ENCODE results near the gene MACROD2. TPM values are rescaled to one million over a fixed set of nuclear protein-coding genes. Genes with fewer than 3 reads are reported as not detected.

Gene MACROD2
- total RNA-seq, 1 experiment from 2014 or later = not detected

DNA sequence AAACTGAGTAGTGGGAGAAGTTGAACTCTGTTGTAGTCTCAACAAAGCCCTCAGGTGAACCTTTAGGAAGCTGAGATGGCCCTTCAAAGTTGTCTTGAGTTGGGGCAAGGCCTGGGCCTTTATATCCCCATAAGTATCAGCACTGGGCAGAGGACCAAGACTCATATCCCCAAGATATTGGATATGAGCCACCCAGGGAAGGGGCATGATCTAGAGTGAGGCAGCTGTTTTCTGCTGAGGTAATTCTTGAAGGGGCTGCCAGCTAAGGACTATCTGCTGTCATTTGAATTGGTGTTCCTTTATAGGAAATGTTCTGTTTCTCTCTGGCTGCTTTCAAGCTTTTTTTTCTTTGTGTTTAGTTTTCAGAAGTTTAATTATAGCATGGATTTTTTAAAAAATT lies 482.8 kb downstream of the MACROD2 start:
- in situ Hi-C loops (cut with HindIII; ENCODE audit: low sequenced_read_pairs) = no loop called here
- no peak for DNase-seq (ENCODE audit: low spot score)

DNA sequence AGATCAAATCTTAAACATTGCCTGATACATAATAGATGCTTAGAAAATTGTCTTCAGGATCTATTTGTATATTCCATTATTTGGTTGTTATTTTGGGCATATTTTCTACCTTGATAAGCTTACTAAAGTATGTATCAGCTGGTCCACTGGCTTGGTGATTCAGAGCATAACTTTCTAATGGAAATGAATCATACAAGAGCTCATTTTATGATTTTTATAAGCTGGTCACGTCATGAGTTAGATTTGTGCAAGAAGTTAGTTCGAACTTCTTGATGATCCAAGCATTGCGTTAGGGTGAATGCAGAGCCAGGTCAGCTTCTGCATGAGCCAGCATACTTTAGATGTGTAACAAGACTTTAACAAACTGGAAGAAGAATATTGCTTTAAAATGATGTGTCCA lies 486.5 kb downstream of the MACROD2 start:
- no peak for DNase-seq (ENCODE audit: low spot score)
- in situ Hi-C loops (cut with HindIII; ENCODE audit: low sequenced_read_pairs) = no loop called here

DNA sequence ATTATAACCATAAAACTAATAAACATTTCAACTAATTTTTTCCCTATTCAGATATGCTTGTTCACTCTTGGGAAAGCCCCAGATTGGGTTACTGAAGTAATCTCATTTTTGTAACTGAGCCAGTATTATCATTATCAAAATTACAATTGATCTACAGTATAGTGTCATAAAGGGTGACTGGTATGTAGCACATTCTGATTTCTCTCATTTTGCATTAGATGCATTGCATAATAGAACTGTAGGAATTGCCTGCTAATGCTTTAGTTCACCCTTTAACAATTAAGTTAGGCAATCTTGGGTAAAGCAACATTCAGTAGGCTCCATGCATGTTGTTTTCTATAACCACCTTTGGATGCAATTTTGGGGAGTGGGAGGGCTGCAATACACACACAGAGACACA lies 492.9 kb downstream of the MACROD2 start:
- DNase-seq (ENCODE audit: low spot score) = no peak
- in situ Hi-C loops (cut with HindIII; ENCODE audit: low sequenced_read_pairs) = no loop called here

DNA sequence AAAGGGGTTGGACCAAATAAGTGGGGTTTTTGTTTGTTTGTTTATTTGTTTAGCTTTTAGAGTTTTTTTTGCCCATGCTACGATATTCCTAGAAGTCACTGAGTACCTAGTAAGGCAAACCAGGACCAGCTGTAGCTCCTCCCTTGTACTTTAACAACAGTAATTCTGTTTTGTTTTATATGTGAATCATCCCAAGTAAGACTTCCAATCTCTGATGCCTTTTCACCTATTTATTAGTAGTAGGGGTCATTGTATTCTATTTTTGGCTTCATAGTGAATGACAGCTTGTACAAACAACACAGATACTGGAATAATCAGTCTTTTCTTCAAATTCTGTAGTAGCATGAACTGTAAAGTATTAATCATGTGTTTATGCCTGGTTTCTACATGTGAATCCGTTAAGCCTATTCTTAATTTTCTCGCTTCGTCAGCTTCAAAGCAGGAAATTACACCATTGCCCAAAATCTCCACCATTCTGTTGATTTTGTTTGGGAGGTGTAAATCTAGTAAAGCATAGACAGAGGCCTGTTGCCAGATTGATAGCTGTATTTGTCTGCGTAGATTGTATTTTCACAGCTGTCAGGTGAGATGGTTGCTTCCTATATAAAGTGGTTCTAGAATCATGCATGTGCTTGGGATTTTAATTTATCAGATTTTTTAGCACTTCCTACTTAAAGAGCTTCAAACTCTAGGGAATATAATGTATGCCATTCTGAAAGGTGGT lies 493.6 kb downstream of the MACROD2 start:
- DNase-seq (ENCODE audit: low spot score) = peak; percentile 14
- in situ Hi-C loops (cut with HindIII; ENCODE audit: low sequenced_read_pairs) = no loop called here

DNA sequence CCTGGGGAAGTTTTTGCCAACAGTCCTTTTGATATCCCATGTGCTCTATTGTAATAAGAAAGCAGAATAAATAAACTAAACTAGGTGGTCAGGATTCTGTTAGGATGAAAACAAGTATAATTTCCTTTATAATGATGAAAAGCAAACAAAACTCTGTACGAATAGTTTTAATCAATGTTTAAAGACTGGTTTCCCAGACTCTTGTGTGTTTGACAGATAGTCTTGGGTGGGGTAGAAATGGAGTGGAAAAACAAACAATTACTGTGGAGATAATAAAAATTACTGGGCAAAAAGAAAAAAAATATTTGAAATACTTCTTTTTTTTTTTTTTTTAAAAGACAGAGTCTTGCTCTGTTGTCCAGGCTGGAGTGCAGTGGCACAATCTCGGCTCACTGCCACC lies 494.2 kb downstream of the MACROD2 start:
- no peak for DNase-seq (ENCODE audit: low spot score)

DNA sequence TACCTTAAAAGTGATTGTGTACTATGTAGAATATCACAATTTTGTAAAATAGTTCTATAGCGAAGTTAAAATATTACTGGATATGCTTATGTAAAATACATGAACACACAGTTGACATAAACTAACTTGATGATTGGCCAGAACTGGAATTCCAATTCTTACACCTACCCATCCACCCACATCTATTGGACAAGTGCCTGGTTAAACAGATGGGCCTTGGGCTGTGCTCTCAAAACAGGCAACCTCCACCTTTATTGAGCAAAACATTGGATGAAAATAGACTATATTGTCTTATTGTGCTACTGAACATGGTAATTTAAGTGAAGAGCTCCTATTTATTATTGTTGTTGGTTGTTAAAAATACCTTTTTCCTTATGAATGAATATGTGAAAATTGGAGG lies 496.1 kb downstream of the MACROD2 start:
- peak; percentile 91 for DNase-seq (ENCODE audit: low spot score)

More for the DNA sequence above, 494.2 kb downstream of the MACROD2 start:
- in situ Hi-C loops (cut with HindIII; ENCODE audit: low sequenced_read_pairs) = no loop called here

DNA sequence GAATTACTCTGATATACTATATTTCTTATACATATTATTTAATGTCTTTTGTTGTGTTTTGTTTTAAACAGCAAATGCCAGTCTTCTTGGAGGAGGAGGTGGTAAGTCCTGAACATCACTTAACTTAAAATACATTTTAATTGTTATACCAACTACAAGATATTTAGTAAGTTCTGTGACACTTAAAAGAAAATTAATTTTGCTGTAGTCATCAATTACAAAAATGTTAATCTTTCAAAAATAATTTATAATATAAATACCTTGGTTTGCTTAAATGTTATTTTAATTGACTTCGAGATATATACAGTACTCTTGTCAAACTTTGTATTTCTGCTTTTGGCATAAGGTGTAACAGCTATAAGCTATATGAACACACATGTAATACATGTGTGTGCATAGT lies 498.1 kb downstream of the MACROD2 start:
- in situ Hi-C loops (cut with HindIII; ENCODE audit: low sequenced_read_pairs) = no loop called here
- DNase-seq (ENCODE audit: low spot score) = no peak

More for the DNA sequence above, 496.1 kb downstream of the MACROD2 start:
- in situ Hi-C loops (cut with HindIII; ENCODE audit: low sequenced_read_pairs) = no loop called here

DNA sequence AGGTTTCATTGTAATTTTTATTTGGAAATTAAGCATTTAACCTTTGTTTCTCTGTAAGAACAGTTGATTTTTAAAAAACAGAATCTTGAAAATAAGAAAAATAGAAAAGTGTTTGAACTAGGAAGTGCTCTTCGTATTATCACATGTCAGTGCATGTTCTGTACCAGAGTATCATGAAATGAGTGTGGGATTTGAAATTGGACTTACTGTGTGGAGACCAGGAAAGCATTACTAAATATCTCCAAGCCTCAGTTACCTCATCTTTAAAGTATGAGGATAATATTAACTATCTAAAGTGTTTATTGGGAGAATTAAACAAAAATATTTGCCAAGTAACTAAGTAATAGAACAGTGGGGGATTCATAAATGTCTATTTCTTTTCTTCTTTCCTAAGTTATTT lies 499.0 kb downstream of the MACROD2 start:
- in situ Hi-C loops (cut with HindIII; ENCODE audit: low sequenced_read_pairs) = no loop called here
- no peak for DNase-seq (ENCODE audit: low spot score)

DNA sequence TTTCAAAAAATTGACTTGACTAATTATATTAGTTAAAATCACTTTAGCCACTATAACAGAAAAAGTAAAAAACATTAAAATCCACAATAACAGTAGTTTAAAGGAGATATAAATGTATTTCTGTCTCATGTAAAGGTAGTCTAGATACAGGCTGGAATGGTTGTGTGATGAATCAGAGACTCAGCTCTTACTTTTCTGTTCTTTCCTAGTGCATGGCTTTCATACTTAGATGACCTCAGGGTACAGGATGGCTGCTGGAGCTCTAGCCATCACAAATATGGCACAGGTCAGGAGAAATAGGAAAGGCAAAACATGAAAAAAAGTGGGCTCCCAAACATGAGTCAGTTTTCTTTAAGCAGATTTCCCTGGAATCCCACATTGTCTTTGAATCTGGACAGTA lies 499.8 kb downstream of the MACROD2 start:
- DNase-seq (ENCODE audit: low spot score) = no peak
- in situ Hi-C loops (cut with HindIII; ENCODE audit: low sequenced_read_pairs) = no loop called here

DNA sequence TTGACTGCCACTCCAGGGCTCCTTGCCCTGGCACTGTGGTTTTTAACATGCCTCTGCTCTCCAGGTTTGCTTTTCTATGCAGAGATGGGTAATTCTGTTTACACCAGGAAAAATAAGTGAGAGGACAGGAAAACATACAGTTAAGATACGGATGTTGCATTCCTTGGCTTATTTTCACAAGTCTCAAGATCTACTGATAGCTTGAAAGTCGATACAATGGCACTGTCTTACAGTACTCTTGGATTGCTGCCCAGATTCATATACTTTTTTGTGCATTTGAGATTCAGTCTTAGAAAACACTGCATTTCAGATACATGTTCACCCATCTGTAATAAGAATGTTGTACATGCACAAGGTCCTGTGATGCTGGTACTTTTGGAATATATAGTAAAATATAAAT lies 501.7 kb downstream of the MACROD2 start:
- in situ Hi-C loops (cut with HindIII; ENCODE audit: low sequenced_read_pairs) = no loop called here

DNA sequence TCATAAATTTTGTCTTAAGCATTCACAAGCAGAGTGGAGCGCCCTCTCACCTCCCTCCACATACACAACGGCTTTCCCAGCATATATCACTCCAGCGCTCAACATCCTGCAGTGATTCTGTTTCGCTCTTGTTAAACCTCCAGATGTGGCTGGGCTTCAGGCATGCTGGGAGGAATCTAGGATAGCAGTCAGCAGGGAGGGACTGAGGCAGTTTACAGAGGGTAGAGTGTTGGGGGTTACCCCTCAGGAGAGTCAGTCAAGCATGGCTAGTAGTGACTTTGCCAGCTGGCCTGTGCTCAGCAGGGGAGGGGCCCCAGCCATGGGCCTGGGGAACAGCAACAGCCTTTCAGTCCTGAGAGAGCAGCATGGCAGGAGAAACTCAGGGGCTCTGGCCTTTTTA lies 503.5 kb downstream of the MACROD2 start:
- DNase-seq (ENCODE audit: low spot score) = no peak
- in situ Hi-C loops (cut with HindIII; ENCODE audit: low sequenced_read_pairs) = no loop called here

More for the DNA sequence above, 501.7 kb downstream of the MACROD2 start:
- DNase-seq (ENCODE audit: low spot score) = no peak

DNA sequence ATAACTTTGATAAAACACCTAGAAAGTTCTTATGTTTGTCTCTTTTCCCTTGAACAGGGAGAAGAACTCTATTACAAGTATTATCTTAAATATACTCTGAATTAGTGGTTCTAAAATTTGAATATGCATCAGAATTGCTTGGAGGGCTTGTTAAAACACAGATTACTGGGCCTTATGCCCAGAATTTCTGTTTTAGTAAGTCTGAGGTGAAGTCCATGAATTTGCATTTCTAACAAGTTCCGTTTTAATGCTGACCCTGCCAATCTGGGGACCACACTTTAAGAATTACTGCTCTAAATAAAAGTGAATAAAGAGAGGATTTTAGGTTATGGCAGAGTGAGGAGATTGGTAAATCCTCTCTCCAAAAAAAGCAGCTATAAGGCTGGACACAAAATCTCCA lies 510.2 kb downstream of the MACROD2 start:
- DNase-seq (ENCODE audit: low spot score) = no peak
- in situ Hi-C loops (cut with HindIII; ENCODE audit: low sequenced_read_pairs) = no loop called here

DNA sequence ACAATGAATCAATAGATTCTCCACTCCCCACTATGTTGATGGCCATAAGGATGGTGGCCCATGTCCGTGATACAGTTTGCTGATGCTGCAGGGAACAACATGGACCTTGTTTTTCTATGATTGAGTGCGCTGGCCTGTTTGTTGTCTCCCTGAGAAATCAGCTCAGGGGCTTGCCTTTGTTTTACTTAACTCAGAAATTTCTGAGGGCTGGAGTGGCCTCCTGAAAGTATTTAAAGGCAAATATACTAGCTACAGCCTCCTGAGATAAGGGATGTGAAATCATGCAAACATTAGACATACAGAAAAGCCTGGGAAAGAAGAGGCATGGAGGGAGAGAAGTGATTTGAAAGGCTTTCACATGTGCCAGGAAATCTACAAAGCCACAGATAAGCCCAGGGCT lies 512.4 kb downstream of the MACROD2 start:
- in situ Hi-C loops (cut with HindIII; ENCODE audit: low sequenced_read_pairs) = no loop called here
- no peak for DNase-seq (ENCODE audit: low spot score)

DNA sequence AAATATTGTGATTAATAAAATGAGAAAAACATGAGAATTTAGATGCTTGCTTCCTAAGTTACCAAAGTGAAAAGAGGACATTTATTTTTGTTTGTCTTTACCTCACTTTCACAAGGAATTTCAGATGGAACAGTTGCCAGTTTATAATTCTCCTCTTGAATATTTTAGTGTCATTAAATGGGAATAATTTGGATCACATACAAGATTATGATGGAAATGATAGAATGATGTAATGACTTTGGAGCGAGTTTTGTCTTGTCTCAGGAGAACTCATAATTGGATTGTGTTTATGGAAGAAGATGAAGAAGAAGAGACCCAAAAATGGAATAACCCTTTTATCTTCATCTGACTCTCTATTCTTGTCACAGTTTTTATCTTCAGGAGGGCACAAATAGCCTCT lies 515.0 kb downstream of the MACROD2 start:
- in situ Hi-C loops (cut with HindIII; ENCODE audit: low sequenced_read_pairs) = no loop called here
- DNase-seq (ENCODE audit: low spot score) = no peak

DNA sequence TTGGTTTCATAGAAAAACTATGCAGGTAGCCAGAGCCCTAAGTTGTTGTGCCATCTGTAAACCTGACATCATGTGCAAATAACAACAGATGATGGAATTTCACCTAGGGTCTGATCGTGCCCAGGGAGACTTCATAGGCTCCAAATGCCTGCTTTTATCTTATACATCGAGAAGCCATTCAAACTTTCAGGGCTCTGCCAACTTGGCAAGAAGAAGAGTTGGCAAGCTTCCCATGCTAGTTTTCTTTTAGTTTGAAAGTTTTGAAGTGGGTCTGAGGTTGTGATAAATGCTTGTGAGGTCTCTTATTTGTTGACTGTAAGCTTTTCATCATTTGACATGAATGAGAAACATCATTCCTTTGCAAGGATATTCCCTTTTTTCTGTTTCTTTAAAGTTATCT lies 517.5 kb downstream of the MACROD2 start:
- DNase-seq (ENCODE audit: low spot score) = no peak
- in situ Hi-C loops (cut with HindIII; ENCODE audit: low sequenced_read_pairs) = no loop called here

DNA sequence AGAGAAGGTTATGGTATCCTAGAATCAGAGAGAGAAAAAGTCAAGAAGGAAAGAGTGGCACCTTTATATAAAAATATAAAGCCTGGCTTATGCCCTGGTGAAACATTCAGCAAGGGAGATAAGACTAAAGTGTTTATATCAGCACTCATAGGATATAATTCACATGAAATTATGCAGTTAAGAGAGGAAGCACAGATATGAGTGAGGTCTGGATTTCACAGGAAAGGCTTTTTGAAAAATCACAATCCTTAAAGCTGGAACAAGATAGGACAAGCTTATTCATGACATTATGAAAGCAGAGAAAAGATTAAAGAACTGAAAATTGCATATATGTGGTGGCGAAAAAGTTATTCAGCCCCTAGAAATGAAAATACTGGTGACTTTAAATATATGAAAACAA lies 523.3 kb downstream of the MACROD2 start:
- in situ Hi-C loops (cut with HindIII; ENCODE audit: low sequenced_read_pairs) = no loop called here
- DNase-seq (ENCODE audit: low spot score) = no peak

DNA sequence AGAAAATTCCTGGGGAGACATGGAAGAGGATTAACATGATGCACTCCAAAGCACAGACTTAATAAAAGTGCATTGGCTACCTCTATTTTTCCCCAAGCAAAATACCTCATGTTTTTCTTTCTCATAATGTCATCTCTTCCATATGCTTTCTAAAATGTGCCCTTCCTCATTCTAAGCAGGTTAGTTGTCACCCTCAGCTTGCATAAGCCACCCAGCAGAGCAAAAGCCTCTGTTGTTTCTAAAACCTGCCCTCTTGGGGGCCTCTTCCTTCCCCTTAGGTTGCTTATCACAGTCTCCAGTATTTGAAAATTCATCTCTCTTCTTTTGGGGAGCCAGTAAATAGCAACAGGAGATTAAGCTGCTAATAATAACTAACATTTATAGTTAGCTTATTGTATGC lies 525.7 kb downstream of the MACROD2 start:
- in situ Hi-C loops (cut with HindIII; ENCODE audit: low sequenced_read_pairs) = no loop called here
- peak; percentile 27 for DNase-seq (ENCODE audit: low spot score)

DNA sequence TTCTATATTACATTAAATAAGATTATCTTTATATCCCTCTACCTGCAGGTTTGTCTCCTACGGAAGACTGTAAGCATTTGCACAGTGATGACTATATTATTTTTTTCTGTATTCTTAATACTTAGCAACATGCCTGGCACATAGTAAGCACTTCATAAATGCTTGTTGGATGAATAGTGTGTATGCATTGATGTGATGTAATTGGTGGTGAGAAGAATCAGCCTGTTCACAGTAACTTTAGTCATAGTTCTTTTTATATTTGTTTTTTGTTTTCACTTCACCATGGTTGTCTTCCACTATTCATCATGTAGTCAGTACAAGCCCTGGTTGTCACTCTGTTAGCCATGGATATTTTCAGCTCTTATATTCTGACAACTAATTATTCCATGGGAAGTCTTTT lies 526.1 kb downstream of the MACROD2 start:
- DNase-seq (ENCODE audit: low spot score) = peak; percentile 24
- in situ Hi-C loops (cut with HindIII; ENCODE audit: low sequenced_read_pairs) = no loop called here

DNA sequence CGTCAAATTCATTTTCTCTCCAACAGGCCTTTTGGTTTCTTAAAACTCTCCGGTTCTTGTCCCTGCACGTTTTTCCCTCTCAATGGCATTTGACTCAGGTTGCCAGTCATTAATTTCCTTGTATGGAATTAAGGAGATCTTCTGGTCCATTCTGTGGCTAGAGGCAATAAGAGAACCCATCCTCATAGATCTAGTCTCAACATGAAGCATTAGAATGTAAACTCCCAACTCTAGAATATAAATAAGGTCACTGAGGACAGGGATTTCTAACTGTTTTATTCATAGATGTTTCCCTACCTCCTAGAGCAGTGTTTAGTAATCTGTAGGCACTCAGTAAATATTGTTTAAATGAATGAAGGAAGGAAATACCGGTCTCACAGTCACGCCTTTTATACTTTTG lies 527.3 kb downstream of the MACROD2 start:
- no peak for DNase-seq (ENCODE audit: low spot score)
- in situ Hi-C loops (cut with HindIII; ENCODE audit: low sequenced_read_pairs) = no loop called here

DNA sequence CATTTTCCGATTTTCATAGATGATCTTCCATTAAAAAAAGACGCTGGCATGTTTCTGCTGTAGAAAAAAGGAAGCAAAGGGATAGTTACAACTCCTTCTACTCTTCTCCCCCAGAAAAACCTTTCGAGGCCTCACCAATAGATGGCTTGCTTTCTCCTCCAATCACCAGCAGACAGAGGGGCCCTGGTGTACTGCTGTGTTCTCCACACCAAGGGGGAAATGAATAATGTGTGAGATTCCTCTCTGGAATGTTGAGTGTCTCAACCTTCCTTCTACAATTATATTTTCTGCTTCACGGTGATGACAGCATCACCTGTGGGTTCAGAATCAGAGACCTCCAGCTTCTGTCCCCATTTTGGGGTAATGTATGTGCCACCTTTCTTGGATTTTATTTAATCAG lies 527.8 kb downstream of the MACROD2 start:
- in situ Hi-C loops (cut with HindIII; ENCODE audit: low sequenced_read_pairs) = no loop called here
- DNase-seq (ENCODE audit: low spot score) = no peak

DNA sequence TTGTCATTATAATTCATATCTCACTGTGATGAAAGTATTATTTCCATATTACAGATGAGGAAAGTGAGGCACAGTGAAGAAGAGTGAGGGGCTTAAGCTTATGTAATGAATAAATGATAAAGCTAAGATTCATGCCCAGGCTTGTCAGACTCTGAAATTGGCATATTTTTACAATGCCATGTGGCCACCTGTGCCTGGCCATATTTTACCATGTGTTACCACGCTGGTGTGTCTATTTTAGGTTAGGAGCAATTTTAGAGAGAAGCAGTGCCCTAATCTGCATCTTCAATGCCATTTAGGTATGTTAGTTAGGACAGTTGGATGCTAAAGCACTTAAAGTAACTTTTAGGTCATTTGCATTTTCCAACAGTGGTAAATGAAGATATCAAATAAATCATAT lies 530.1 kb downstream of the MACROD2 start:
- DNase-seq (ENCODE audit: low spot score) = peak; percentile 86
- in situ Hi-C loops (cut with HindIII; ENCODE audit: low sequenced_read_pairs) = no loop called here

All from G401 (cell line).